ENCODE results near the gene RAB7B. TPM values are rescaled to one million over a fixed set of nuclear protein-coding genes. Genes with fewer than 3 reads are reported as not detected.

Gene RAB7B
- total and polyA plus RNA-seq, 12 donors, result 0.49 to 4.0 (median 1.2) TPM

DNA sequence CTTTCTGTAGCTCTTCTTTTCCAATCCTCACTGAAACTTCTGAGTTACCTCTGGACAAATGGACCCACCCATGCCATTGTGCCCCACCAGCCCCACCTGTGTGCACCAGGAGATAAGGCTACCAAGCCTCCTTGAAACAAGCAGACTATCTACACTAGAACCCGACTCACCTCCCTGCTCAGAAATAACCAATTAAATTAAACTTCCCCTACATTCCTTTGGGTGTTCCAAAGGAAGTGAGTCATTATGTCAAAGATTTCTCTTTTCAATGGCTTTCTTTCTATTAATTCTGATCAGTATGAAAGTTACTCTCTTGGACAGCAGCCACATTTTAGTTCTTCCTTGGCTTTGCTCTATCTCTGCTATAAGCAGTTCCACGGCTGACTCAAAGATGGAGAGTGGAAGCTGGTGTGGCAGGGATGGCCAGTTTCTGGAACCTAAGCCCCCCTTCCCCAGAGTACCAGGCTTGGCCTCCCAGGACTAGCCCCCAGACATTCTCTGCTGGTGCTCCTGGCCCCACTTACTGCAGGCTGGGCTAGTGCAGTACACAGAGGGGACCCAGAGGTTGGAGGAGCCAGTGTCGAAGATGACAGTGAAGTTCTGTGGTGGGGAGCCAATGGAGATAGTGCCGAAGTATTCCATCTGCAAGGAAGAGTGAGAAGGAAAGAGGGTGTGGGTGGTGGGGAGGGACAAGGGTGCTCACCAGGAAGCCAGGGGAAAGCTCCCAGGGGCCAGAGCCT is 18.6 kb upstream of the RAB7B start:
- intact Hi-C loops (cut with DNase I), result loop anchor here in 1 of 10 donors (10.0 kb wide), 1 partner anchor 83 kb away; no protein-coding TSS in a partner anchor
- no peak for ATAC-seq
- Histone ChIP-seq H3K27me3 (peaks cover 0 to 3% (median 0%) of the 10 kb centered on the region in 7 donors), H3K4me3 (no peak overlapping the region), H3K9me3 (peaks cover 0 to 6% (median 0%) of the 10 kb centered on the region in 11 donors), H3K4me1 (peaks cover 0 to 6% (median 0%) of the 10 kb centered on the region in 9 donors), H3K27ac (no peak overlapping the region), H3K36me3 (no peaks in the 10 kb centered on the region)
- WGBS, 2 donors, result 71 to 72% methylated on average over 4 of the region's 4 CpGs
- no peak for DNase-seq
- TF ChIP-seq, protein P1, sequence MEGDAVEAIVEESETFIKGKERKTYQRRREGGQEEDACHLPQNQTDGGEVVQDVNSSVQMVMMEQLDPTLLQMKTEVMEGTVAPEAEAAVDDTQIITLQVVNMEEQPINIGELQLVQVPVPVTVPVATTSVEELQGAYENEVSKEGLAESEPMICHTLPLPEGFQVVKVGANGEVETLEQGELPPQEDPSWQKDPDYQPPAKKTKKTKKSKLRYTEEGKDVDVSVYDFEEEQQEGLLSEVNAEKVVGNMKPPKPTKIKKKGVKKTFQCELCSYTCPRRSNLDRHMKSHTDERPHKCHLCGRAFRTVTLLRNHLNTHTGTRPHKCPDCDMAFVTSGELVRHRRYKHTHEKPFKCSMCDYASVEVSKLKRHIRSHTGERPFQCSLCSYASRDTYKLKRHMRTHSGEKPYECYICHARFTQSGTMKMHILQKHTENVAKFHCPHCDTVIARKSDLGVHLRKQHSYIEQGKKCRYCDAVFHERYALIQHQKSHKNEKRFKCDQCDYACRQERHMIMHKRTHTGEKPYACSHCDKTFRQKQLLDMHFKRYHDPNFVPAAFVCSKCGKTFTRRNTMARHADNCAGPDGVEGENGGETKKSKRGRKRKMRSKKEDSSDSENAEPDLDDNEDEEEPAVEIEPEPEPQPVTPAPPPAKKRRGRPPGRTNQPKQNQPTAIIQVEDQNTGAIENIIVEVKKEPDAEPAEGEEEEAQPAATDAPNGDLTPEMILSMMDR (IDR thresholded peaks at IDR 0.05), result no peak

DNA sequence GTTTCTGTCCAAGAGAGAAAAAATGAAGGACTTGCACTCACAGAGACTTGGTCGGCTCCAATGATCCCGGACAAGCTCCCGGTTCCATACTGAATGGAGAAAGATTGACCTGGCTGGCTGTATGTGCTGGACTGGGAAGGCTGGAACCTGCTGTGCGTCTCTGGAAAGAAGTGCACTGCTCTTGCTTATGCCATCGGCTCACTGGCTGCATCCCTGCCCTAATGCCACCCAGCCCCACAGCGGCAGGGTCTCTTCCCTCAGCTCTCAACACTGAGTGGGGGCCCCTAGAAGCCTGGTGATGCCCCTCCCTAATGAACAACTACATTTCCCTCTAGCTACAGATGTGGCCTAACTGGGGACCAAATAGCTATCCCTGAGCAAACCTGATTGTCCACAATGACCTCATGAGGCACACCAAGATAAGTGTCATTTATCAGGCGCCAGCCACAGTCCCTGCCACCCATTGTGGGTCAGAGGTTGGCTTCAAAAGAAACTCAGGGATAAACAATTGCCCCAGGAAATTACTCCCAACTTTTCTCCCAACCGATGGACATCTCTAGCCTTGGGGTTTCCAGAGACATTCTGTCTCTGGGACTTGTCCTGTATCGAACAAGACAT is 17.9 kb upstream of the RAB7B start:
- H3K9me3 ChIP-seq, result no peaks in the 10 kb centered on the region
- no peaks in the 10 kb centered on the region for H3K36me3 ChIP-seq
- ATAC-seq (no peak), DNase-seq (no peak)
- peaks cover 0 to 3% (median 0%) of the 10 kb centered on the region in 7 donors for H3K27me3 ChIP-seq
- TF ChIP-seq, protein P1 (IDR thresholded peaks at IDR 0.05), result no peak
- peaks cover 0 to 6% (median 0%) of the 10 kb centered on the region in 9 donors for H3K4me1 ChIP-seq
- H3K4me3 ChIP-seq, result no peak overlapping the region
- H3K27ac ChIP-seq, result no peak overlapping the region
- intact Hi-C loops (cut with DNase I), result loop anchor here in 1 of 10 donors (10.0 kb wide), 1 partner anchor 84 kb away; no protein-coding TSS in a partner anchor
- 93 to 95% methylated on average over 9 of the region's 9 CpGs for WGBS, 2 donors

DNA sequence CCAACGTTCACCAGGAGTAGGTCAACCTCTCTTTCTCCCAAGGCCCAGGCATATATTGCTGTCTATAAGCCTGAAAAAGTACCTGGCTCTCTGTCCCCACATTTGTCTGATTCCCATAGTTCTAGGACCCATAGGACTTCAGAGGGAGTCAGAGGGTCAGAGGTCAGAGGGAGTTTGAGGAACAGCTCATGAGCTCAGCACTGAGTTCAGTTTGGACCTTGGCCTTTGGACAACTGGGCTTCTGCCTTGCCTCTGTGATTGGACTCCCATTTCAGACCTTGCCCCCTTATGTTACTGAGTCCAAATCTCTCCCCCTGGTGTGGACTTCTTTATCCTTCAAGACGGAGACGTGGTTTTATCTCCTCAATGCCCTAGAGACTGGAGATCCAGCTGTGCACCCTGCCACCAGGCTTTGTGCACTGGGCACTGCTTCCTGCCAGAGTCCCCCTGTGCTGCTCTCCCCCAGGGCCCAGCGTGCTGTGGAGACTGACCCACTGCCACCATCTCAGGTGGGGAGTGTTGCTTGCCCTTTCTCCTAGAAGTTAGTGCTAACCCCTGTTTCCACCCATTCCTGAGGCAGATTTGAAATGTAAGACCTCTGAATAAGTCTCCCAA is 17.3 kb upstream of the RAB7B start:
- 88% methylated on average over 4 of the region's 4 CpGs for WGBS, 2 donors
- TF ChIP-seq, protein P1 (IDR thresholded peaks at IDR 0.05), result no peak

DNA sequence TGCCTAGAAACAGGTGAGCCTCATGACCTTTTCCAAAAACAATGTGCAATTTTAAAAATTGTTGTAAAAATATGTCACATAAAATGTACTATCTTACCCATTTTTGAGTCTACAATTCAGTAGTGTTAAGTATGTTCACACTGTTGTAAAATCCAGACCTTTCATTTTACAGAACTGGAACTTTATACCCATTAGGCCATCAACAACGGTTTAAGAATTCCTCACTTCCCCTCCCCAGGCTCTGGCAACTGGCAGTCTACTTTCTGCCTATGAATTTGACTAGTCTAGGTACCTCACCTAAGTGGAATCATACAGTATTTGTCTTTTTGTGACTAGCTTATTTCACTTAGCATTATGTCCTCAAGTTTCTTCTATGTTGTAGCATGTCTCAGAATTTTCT is 11.9 kb upstream of the RAB7B start:
- ATAC-seq (no peak), DNase-seq (no peak)
- Histone ChIP-seq H3K27ac (no peak overlapping the region), H3K9me3 (no peaks in the 10 kb centered on the region), H3K36me3 (no peaks in the 10 kb centered on the region), H3K27me3 (peaks cover 0 to under 1% (median 0%) of the 10 kb centered on the region in 7 donors), H3K4me1 (peaks cover 0 to 22% (median 0%) of the 10 kb centered on the region in 9 donors), H3K4me3 (no peak overlapping the region)
- intact Hi-C loops (cut with DNase I), result no loop called here
- 71 to 79% methylated on average over 1 of the region's 1 CpG for WGBS, 2 donors
- TF ChIP-seq, protein P1 (IDR thresholded peaks at IDR 0.05), result no peak

More for the DNA sequence above, 17.3 kb upstream of the RAB7B start:
- Histone ChIP-seq H3K27me3 (peaks cover 0 to 3% (median 0%) of the 10 kb centered on the region in 7 donors), H3K36me3 (no peaks in the 10 kb centered on the region), H3K27ac (no peak overlapping the region), H3K4me3 (no peak overlapping the region), H3K4me1 (peaks cover 0 to 6% (median 0%) of the 10 kb centered on the region in 9 donors), H3K9me3 (no peaks in the 10 kb centered on the region)
- DNase-seq, result no peak
- intact Hi-C loops (cut with DNase I), result loop anchor here in 1 of 10 donors (10.0 kb wide), 1 partner anchor 84 kb away; no protein-coding TSS in a partner anchor
- no peak for ATAC-seq

Data from heart right ventricle (tissue), 16 donors.